Measurements from ENCODE around the gene MICAL2. TPM values are rescaled to one million over a fixed set of nuclear protein-coding genes. Genes with fewer than 3 reads are reported as not detected.

The MICAL2 gene
- total RNA-seq, 2 donors from 2014 or later, result 1.5 to 1.9 TPM

DNA sequence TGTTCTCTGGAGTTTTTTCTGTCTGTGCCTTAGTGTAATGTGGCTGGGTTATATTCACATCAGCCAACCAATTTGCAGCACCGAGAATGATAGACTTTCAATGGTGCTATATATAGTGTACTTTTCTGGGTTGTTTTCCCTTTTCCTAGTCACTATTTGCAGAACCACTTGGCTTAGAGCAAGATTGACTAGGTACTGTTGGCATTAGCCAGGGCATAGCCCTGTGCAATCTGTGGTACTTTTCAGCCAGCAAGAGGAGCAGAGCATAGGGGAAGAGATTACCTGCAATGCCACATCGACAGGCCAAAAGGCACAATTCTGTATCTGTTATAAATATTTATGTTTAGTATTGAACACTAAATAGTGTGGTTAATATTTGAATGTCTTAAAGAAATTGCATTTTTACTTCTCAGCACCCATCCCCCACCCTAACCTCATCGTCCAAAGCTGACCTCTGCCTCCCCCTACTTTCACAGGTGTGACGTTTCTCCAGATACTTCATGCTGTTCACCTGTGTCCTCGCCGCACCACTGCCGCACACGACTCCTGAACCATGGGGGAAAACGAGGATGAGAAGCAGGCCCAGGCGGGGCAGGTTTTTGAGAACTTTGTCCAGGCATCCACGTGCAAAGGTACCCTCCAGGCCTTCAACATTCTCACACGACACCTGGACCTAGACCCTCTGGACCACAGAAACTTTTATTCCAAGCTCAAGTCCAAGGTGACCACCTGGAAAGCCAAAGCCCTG is 51.4 kb downstream of the MICAL2 start:
- 94 to 97% methylated on average over 6 to 12 of the region's 12 CpGs for WGBS, 2 experiments (ENCODE audit: insufficient coverage in 1 of 2, insufficient read length in 1 of 2)
- H3K27me3 Mint-ChIP-seq (ENCODE audit: insufficient read depth), result peaks cover 24% of the 10 kb centered on the region
- Histone ChIP-seq H3K4me1 (ENCODE audit: control insufficient read depth, insufficient read depth, low read length) (peaks cover 14% of the 10 kb centered on the region), H3K36me3 (ENCODE audit: control insufficient read depth, insufficient read depth, low read length) (no peaks in the 10 kb centered on the region), H3K27me3 (ENCODE audit: control insufficient read depth, insufficient read depth, low read length, poor library complexity, severe bottlenecking) (peaks cover 13% of the 10 kb centered on the region), H3K9ac (ENCODE audit: extremely low read depth, low read length, poor library complexity, severe bottlenecking) (no peak overlapping the region), H3K9me3 (ENCODE audit: control insufficient read depth, low read length) (no peaks in the 10 kb centered on the region), H3K4me3 (ENCODE audit: low read length) (no peak overlapping the region), H3K27ac (ENCODE audit: low read depth, low read length) (no peak overlapping the region)
- TF ChIP-seq CTCF (conservative IDR thresholded peaks at IDR 0.05), result no peak
- no peak overlapping the region for H3K27ac Mint-ChIP-seq
- H3K9me3 Mint-ChIP-seq, result no peaks in the 10 kb centered on the region
- DNase-seq, result peak; percentile 26
- peaks cover 18% of the 10 kb centered on the region for H3K4me1 Mint-ChIP-seq
- H3K4me3 Mint-ChIP-seq, result no peak overlapping the region
- H3K36me3 Mint-ChIP-seq (ENCODE audit: low read depth), result no peaks in the 10 kb centered on the region

GRCh38 chr11:12162652-12163051 is 52.3 kb downstream of the MICAL2 start:
- Histone ChIP-seq H3K4me3 (ENCODE audit: low read length) (no peak overlapping the region), H3K27me3 (ENCODE audit: control insufficient read depth, insufficient read depth, low read length, poor library complexity, severe bottlenecking) (peaks cover 4% of the 10 kb centered on the region), H3K4me1 (ENCODE audit: control insufficient read depth, insufficient read depth, low read length) (peaks cover 17% of the 10 kb centered on the region), H3K27ac (ENCODE audit: low read depth, low read length) (no peak overlapping the region), H3K9ac (ENCODE audit: extremely low read depth, low read length, poor library complexity, severe bottlenecking) (no peak overlapping the region), H3K9me3 (ENCODE audit: control insufficient read depth, low read length) (no peaks in the 10 kb centered on the region), H3K36me3 (ENCODE audit: control insufficient read depth, insufficient read depth, low read length) (no peaks in the 10 kb centered on the region)
- peak; percentile 2 for DNase-seq
- H3K4me1 Mint-ChIP-seq, result peaks cover 18% of the 10 kb centered on the region
- no peak overlapping the region for H3K4me3 Mint-ChIP-seq
- peaks cover 15% of the 10 kb centered on the region for H3K27me3 Mint-ChIP-seq (ENCODE audit: insufficient read depth)
- no peaks in the 10 kb centered on the region for H3K36me3 Mint-ChIP-seq (ENCODE audit: low read depth)
- TF ChIP-seq CTCF (conservative IDR thresholded peaks at IDR 0.05), result no peak
- no peaks in the 10 kb centered on the region for H3K9me3 Mint-ChIP-seq
- no peak overlapping the region for H3K27ac Mint-ChIP-seq
- WGBS, 2 experiments (ENCODE audit: insufficient coverage in 1 of 2, insufficient read length in 1 of 2), result 100% methylated on average over 1 of the region's 1 CpG; no CpG with 5 or more reads in 1 of the 2 experiments

DNA sequence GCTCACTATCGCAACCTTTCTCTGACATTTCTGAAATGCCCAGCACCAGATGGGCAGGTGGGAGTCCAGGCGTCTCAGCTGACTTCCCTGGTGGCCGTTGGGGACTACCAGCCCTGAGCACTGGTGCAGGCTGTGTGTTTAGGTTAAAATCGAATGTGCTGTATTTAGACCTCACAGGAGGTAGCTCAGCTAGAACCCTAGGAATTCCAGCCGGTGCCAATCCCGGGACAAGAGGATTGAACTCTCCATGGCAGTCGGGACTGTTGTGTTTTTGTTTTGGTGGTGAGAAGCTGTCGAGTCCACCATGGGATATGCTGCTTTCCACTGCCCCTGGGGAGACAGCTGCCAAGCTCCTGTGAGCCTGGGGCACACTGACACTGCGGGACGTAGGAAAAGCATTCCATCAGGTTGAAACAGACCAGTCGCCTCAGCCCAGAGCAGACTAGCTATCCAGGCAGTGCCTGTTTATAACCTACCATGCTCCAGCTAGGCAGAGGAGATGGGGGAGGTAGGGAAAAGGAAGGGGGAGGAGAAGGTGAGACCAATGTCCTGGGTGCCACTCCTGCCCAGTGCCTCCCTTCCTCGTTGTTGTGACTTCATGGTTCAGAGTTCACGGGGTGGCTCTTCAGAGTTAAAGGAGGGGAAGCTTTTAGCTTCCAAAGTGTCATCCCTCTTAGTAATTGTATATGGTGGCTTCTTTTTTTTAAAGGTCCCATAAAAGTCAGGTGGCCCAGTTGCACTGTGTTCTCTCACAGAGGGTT is 53.0 kb downstream of the MICAL2 start:
- H3K9me3 Mint-ChIP-seq, result no peaks in the 10 kb centered on the region
- no peaks in the 10 kb centered on the region for H3K36me3 Mint-ChIP-seq (ENCODE audit: low read depth)
- no peak overlapping the region for H3K27ac Mint-ChIP-seq
- peak; percentile 48 for DNase-seq
- H3K36me3 ChIP-seq (ENCODE audit: control insufficient read depth, insufficient read depth, low read length), result no peaks in the 10 kb centered on the region
- H3K27me3 ChIP-seq (ENCODE audit: control insufficient read depth, insufficient read depth, low read length, poor library complexity, severe bottlenecking), result no peaks in the 10 kb centered on the region
- peaks cover 17% of the 10 kb centered on the region for H3K4me1 ChIP-seq (ENCODE audit: control insufficient read depth, insufficient read depth, low read length)
- peaks cover 12% of the 10 kb centered on the region for H3K27me3 Mint-ChIP-seq (ENCODE audit: insufficient read depth)
- no peak overlapping the region for H3K4me3 Mint-ChIP-seq
- TF ChIP-seq CTCF (conservative IDR thresholded peaks at IDR 0.05), result no peak
- 91 to 93% methylated on average over 8 to 13 of the region's 13 CpGs for WGBS, 2 experiments (ENCODE audit: insufficient coverage in 1 of 2, insufficient read length in 1 of 2)
- no peak overlapping the region for H3K4me3 ChIP-seq (ENCODE audit: low read length)
- H3K9ac ChIP-seq (ENCODE audit: extremely low read depth, low read length, poor library complexity, severe bottlenecking), result no peak overlapping the region
- peaks cover 18% of the 10 kb centered on the region for H3K4me1 Mint-ChIP-seq
- no peak overlapping the region for H3K27ac ChIP-seq (ENCODE audit: low read depth, low read length)
- H3K9me3 ChIP-seq (ENCODE audit: control insufficient read depth, low read length), result no peaks in the 10 kb centered on the region
